IPS-15b (cell line): ENCODE data around the gene ERN1.

Source experiments
- H3K27me3 ChIP-seq: one replicate; pipeline ENCODE4 v1.6.1; 2013; ENCODE audit warnings: low read length; ENCODE audit not compliant: control insufficient read depth, insufficient read depth
- H3K36me3 ChIP-seq: one replicate; pipeline ENCODE4 v1.6.1; 2013; ENCODE audit warnings: low read length; ENCODE audit not compliant: control insufficient read depth, insufficient read depth
- H3K4me1 ChIP-seq: one replicate; pipeline ENCODE4 v1.6.1; 2013; ENCODE audit warnings: mild to moderate bottlenecking, low read length; ENCODE audit not compliant: control insufficient read depth, insufficient read depth
- H3K4me3 ChIP-seq: one replicate; pipeline ENCODE4 v1.5.1; 2013; ENCODE audit warnings: low read depth, low read length
- H3K9ac ChIP-seq: one replicate; pipeline ENCODE4 v1.6.1; 2013; ENCODE audit warnings: low read depth, mild to moderate bottlenecking, low read length
- H3K9me3 ChIP-seq: one replicate; pipeline ENCODE4 v1.6.1; 2013; ENCODE audit warnings: mild to moderate bottlenecking, low read length; ENCODE audit not compliant: control insufficient read depth, insufficient read depth

Gene ERN1

DNA sequence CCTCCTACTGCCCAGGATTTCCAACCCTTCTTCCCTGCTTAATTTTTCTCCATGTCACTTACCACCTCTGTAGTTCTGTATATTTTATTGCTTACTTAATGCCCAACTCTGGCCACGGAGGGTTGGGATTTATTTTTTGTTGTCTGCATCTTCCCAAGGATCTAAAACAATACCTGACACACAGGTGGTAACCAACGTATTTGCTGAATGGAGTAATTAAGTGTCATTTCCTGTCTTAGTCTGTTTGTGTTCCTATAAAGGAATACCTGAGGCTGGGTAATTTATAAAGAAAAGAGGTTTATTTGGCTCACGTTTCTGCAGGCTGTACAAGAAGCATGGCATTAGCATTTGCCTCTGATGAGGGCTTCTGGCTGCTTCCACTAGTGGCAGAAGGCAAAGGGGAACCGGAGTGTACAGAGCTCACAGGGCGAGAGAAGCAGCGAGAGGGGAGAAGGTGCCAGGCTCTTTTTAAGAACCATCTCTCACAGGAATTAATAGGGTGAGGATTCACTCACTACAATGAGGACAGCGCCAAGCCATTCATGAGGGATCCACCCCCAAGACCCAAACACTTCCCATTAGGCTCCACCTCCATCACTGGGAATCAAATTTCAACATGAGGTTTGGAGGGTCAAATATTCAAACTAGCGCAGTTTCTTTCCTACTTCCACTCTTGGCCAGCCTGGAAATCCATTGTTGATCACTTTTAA is 44.8 kb downstream of the ERN1 start:
- H3K36me3 ChIP-seq: no peaks in the 10 kb centered on the region
- H3K4me3 ChIP-seq: no peak overlapping the region
- no peak overlapping the region for H3K9ac ChIP-seq
- H3K9me3 ChIP-seq: no peaks in the 10 kb centered on the region
- H3K27me3 ChIP-seq: no peaks in the 10 kb centered on the region
- H3K4me1 ChIP-seq: peaks cover 8% of the 10 kb centered on the region

- H3K4me3 ChIP-seq: no peak overlapping the region
- no peaks in the 10 kb centered on the region for H3K9me3 ChIP-seq
- H3K27me3 ChIP-seq: no peaks in the 10 kb centered on the region
- H3K36me3 ChIP-seq: no peaks in the 10 kb centered on the region
- peaks cover 8% of the 10 kb centered on the region for H3K4me1 ChIP-seq
- H3K9ac ChIP-seq: no peak overlapping the region
Measured at GRCh38 chr17:64084086-64084939, 45.6 kb downstream of the ERN1 start.

DNA sequence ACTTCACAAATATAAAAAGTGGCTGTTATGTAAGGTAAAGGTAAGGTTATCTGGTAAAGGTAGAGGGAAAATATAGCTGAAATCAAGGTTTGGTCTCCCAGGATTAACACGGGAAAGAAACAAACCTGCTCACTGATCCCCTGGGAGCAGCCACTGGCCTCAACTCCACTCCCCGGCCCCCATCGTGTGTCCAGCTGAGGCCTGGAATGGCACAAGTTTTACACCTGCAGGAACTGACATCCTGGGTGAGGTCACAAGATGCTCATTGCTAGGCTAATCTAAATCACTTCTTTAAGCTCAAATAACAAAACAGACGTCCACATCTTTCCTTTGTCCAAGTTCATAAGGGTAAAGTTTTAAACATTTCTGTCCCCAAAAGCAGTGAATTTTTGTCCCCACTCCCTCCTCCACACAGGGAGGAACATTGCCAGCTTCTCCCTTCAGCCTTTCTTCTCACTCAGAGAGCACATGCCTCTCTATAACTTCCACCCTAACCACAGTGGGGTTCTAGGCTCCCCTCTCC is 46.3 kb downstream of the ERN1 start:
- H3K4me1 ChIP-seq: peaks cover 8% of the 10 kb centered on the region
- no peak overlapping the region for H3K9ac ChIP-seq

GRCh38 chr17:64083093-64083492 is 46.9 kb downstream of the ERN1 start:
- no peak overlapping the region for H3K9ac ChIP-seq
- no peaks in the 10 kb centered on the region for H3K9me3 ChIP-seq
- no peaks in the 10 kb centered on the region for H3K27me3 ChIP-seq
- H3K36me3 ChIP-seq: no peaks in the 10 kb centered on the region
- no peak overlapping the region for H3K4me3 ChIP-seq
- H3K4me1 ChIP-seq: peaks cover 8% of the 10 kb centered on the region

More for the DNA sequence above, 46.3 kb downstream of the ERN1 start:
- H3K36me3 ChIP-seq: no peaks in the 10 kb centered on the region
- no peaks in the 10 kb centered on the region for H3K27me3 ChIP-seq
- no peaks in the 10 kb centered on the region for H3K9me3 ChIP-seq
- H3K4me3 ChIP-seq: no peak overlapping the region

- Histone ChIP-seq H3K9ac (no peak overlapping the region), H3K4me3 (no peak overlapping the region), H3K4me1 (peaks cover 8% of the 10 kb centered on the region), H3K36me3 (no peaks in the 10 kb centered on the region), H3K9me3 (no peaks in the 10 kb centered on the region), H3K27me3 (no peaks in the 10 kb centered on the region)
Measured at GRCh38 chr17:64081802-64082799, 47.8 kb downstream of the ERN1 start.

- no peak overlapping the region for H3K9ac ChIP-seq
- no peak overlapping the region for H3K4me3 ChIP-seq
- no peaks in the 10 kb centered on the region for H3K9me3 ChIP-seq
- no peaks in the 10 kb centered on the region for H3K27me3 ChIP-seq
- peaks cover 3% of the 10 kb centered on the region for H3K4me1 ChIP-seq
- no peaks in the 10 kb centered on the region for H3K36me3 ChIP-seq
Measured at GRCh38 chr17:64080174-64080618, 49.7 kb downstream of the ERN1 start.

- no peaks in the 10 kb centered on the region for H3K4me1 ChIP-seq
Measured at GRCh38 chr17:64077379-64077778, 52.6 kb downstream of the ERN1 start.

DNA sequence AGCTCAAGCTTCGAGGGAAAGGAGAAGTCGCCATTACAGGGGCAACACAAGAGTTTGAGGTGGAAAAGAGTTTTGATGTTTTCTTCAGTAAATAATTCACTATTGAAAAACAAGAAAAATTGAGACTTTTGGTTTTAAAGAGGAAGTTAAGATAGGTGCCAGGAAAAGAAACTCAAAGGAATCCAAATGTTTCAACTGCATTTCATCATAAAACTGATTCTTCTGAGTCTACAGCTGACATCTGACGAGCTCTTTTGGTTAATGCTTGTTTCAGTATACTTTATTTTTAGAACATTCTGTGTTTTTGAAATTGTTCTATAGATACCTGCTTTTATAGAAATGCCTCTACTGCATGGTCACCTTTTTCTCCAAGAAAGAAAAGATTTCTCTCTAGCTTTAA is 54.0 kb downstream of the ERN1 start:
- Histone ChIP-seq H3K4me3 (no peak overlapping the region), H3K9ac (no peak overlapping the region), H3K36me3 (peaks cover 2% of the 10 kb centered on the region), H3K4me1 (no peaks in the 10 kb centered on the region), H3K9me3 (no peaks in the 10 kb centered on the region), H3K27me3 (no peaks in the 10 kb centered on the region)

More at GRCh38 chr17:64077379-64077778, 52.6 kb downstream of the ERN1 start:
- Histone ChIP-seq H3K27me3 (no peaks in the 10 kb centered on the region), H3K9ac (no peak overlapping the region), H3K36me3 (no peaks in the 10 kb centered on the region), H3K9me3 (no peaks in the 10 kb centered on the region), H3K4me3 (no peak overlapping the region)

DNA sequence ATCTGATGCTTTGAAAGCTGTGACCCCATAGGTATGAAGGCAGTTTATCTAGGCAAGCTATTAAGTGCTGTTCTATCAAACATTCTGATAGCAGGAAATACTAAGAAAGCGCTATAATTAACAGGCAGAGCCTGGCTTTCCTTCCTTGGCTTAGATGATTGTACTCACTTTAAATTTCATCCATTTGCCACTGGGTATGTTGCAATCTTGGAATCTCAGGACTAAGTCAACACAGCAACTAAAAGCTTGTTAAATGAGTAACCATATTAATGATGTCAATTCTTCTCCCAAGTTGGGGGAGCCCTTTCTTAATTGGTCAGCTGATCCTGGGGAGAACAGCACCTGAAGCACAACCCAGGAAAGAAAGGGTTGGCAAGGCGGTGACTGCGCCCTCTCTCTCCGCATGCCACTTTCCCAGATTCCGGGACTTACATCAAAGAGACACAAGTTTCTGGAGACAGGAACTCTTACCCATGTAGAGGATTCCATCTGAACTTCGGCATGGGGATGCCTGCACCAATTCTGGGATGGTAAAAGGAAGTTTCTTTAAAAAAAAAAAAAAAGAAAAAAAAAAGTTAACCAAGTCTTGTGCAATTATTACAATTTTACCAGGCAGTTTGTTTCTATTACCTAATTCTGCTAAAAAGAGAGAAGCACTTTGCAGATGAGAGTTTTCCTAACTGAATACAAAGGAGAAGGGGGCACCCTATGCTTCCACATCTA is 55.1 kb downstream of the ERN1 start:
- Histone ChIP-seq H3K9me3 (peaks cover under 1% of the 10 kb centered on the region), H3K9ac (no peak overlapping the region), H3K4me3 (no peak overlapping the region), H3K36me3 (peaks cover 2% of the 10 kb centered on the region), H3K4me1 (no peaks in the 10 kb centered on the region), H3K27me3 (no peaks in the 10 kb centered on the region)

DNA sequence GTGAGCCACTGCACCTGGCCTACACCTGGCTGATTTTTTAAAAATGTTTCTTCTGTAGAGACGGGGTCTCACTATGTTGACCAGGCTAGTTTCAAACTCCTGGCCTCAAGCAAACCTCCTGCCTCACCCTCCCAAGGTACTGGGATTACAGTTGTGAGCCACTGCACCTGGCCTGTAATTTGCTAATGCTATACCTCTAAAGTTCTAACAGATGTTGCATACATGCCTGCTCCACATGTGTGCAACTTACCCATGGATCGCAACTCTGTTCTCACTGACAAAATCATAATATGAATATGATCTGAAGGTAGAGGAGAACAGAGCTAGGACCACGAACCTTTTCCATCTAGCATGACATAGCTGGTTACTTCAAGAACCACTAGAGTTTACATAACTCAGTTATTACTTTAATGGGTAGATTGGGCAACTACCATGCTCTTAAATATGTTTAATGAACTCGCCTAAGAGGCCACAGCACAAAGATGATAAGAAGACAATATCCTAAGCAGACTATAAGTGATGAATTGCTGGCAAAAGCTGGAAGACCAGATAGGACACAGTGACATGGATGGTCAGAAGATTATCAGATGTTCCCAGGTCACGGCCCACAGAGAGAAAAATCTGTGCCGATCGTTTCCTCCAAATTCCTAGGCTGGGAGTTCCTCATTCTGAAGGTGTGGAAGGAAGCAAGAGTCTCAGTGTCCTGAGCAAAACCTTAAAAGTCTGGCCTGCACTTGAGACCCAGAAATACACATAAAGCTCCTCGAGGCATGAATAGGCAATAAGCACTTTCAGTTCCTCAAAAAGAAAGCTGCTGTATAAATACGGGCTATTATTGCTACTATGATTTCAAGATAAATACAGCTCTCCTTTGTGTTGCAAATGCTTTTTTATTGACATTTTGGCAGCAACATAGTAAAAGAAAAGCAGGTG is 55.9 kb downstream of the ERN1 start:
- Histone ChIP-seq H3K36me3 (peaks cover 2% of the 10 kb centered on the region), H3K9ac (no peak overlapping the region), H3K9me3 (peaks cover 6% of the 10 kb centered on the region), H3K27me3 (no peaks in the 10 kb centered on the region), H3K4me1 (no peaks in the 10 kb centered on the region), H3K4me3 (no peak overlapping the region)
